Measurements from ENCODE around the gene TTF1. TPM values are rescaled to one million over a fixed set of nuclear protein-coding genes. Genes with fewer than 3 reads are reported as not detected.
A peak's percentile ranks its signal among the peaks of the same experiment; 100 is the strongest.

Gene TTF1
- 10 to 100 TPM; 11.4 to 13.3 TPM for total RNA-seq

GRCh38 chr9:132406554-132407122, at the start of gene TTF1:
Gene TTF1 (minus strand): TSS chr9:132406840. CDS start chr9:132402821, 4,019 bp downstream.
- Histone ChIP-seq H3K27me3 (replicated peaks; ENCODE audit: insufficient read depth) (no peaks in the 10 kb centered on the region), H3K9me3 (no peaks in the 10 kb centered on the region), H3K27ac (peak within 1 kb of the TSS; percentile 1 to 29), H3K4me1 (replicated peaks) (peaks cover 10% of the 10 kb centered on the region), H3K4me3 (peak within 1 kb of the TSS; percentile 55), H3K36me3 (no peaks in the 10 kb centered on the region)
- intact Hi-C loops (cut with DNase I): no loop called here
- WGBS: under 1% methylated on average over 33 of the region's 33 CpGs
- TF ChIP-seq POLR2A (IDR thresholded peaks at IDR 0.05) (no peak), POLR2AphosphoS5 (IDR thresholded peaks at IDR 0.05) (peak; percentile 90), CTCF (IDR thresholded peaks at IDR 0.05) (peak in 1 of 4 experiments; percentile 9)
- peak; percentile 80 for DNase-seq (ENCODE audit: low spot score)

- no peak for TF ChIP-seq CTCF (IDR thresholded peaks at IDR 0.05)
Measured at GRCh38 chr9:132456241-132456640, 49.6 kb upstream of the TTF1 start.

GRCh38 chr9:132451276-132451675, 44.6 kb upstream of the TTF1 start:
- WGBS: 92% methylated on average over 10 of the region's 10 CpGs
- H3K4me3 ChIP-seq: no peak overlapping the region
- H3K27ac ChIP-seq: no peak overlapping the region

More at GRCh38 chr9:132456241-132456640, 49.6 kb upstream of the TTF1 start:
- H3K4me3 ChIP-seq: no peak overlapping the region
- H3K36me3 ChIP-seq: no peaks in the 10 kb centered on the region
- intact Hi-C loops (cut with DNase I): no loop called here
- H3K4me1 ChIP-seq (replicated peaks): no peaks in the 10 kb centered on the region
- H3K27me3 ChIP-seq (replicated peaks; ENCODE audit: insufficient read depth): peaks cover 3% of the 10 kb centered on the region
- no peak for DNase-seq (ENCODE audit: low spot score)
- 86% methylated on average over 8 of the region's 8 CpGs for WGBS
- no peak overlapping the region for H3K27ac ChIP-seq
- no peaks in the 10 kb centered on the region for H3K9me3 ChIP-seq

GRCh38 chr9:132447902-132448301, 41.3 kb upstream of the TTF1 start:
- WGBS: 76% methylated on average over 4 of the region's 4 CpGs
- no peaks in the 10 kb centered on the region for H3K36me3 ChIP-seq
- intact Hi-C loops (cut with DNase I): no loop called here
- no peaks in the 10 kb centered on the region for H3K4me1 ChIP-seq (replicated peaks)
- TF ChIP-seq POLR2A (IDR thresholded peaks at IDR 0.05) (no peak), POLR2AphosphoS5 (IDR thresholded peaks at IDR 0.05) (no peak), CTCF (IDR thresholded peaks at IDR 0.05) (no peak)
- H3K9me3 ChIP-seq: no peaks in the 10 kb centered on the region
- H3K27ac ChIP-seq: no peak overlapping the region
- no peaks in the 10 kb centered on the region for H3K27me3 ChIP-seq (replicated peaks; ENCODE audit: insufficient read depth)
- no peak overlapping the region for H3K4me3 ChIP-seq
- no peak for DNase-seq (ENCODE audit: low spot score)

More at GRCh38 chr9:132451276-132451675, 44.6 kb upstream of the TTF1 start:
- Histone ChIP-seq H3K27me3 (replicated peaks; ENCODE audit: insufficient read depth) (no peaks in the 10 kb centered on the region), H3K36me3 (no peaks in the 10 kb centered on the region), H3K4me1 (replicated peaks) (no peaks in the 10 kb centered on the region), H3K9me3 (no peaks in the 10 kb centered on the region)
- TF ChIP-seq POLR2AphosphoS5 (IDR thresholded peaks at IDR 0.05) (no peak), CTCF (IDR thresholded peaks at IDR 0.05) (no peak), POLR2A (IDR thresholded peaks at IDR 0.05) (no peak)
- DNase-seq (ENCODE audit: low spot score): no peak
- intact Hi-C loops (cut with DNase I): no loop called here

GRCh38 chr9:132447346-132447745, 40.7 kb upstream of the TTF1 start:
- no peak for TF ChIP-seq POLR2AphosphoS5 (IDR thresholded peaks at IDR 0.05)
- TF ChIP-seq CTCF (IDR thresholded peaks at IDR 0.05): no peak
- intact Hi-C loops (cut with DNase I): no loop called here
- H3K4me3 ChIP-seq: no peak overlapping the region
- no peak overlapping the region for H3K27ac ChIP-seq
- no peaks in the 10 kb centered on the region for H3K36me3 ChIP-seq
- WGBS: 44% methylated on average over 20 of the region's 20 CpGs
- no peaks in the 10 kb centered on the region for H3K9me3 ChIP-seq
- H3K4me1 ChIP-seq (replicated peaks): no peaks in the 10 kb centered on the region
- no peak for DNase-seq (ENCODE audit: low spot score)
- H3K27me3 ChIP-seq (replicated peaks; ENCODE audit: insufficient read depth): no peaks in the 10 kb centered on the region
